ENCODE data around the gene SPINK5.

Gene SPINK5

DNA sequence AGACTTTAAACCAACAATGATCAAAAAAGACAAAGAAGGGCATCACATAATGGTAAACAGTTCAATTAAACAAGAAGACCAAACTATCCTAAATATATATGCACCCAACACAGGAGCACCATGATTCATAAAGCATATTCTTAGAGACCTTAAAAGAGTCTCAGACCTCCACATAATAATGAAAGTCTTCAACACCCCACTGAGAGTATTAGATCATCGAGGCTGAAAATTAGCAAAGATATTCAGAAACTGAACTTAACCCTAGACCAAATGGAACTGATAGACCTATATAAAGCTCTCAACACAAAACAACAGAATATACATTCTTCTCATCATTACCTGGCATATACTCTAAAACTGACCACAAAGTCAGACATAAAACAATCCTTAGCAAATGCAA is 92.8 kb downstream of the SPINK5 start (continued):
- no peak for TF ChIP-seq HOXA7 (CRISPR knock-in tag; IDR thresholded peaks at IDR 0.05; ENCODE audit: borderline replicate concordance)
- no peak for TF ChIP-seq SCRT1 (tag by site-specific recombination; IDR thresholded peaks at IDR 0.05; ENCODE audit: borderline replicate concordance)
- no peak for TF ChIP-seq YY1 (tag by site-specific recombination; IDR thresholded peaks at IDR 0.05)
- TF ChIP-seq ZNF416 (tag by site-specific recombination; IDR thresholded peaks at IDR 0.05) = no peak
- no peak for TF ChIP-seq ZNF404 (tag by site-specific recombination; IDR thresholded peaks at IDR 0.05)
- TF ChIP-seq KLF9 (tag by site-specific recombination; IDR thresholded peaks at IDR 0.05; ENCODE audit: low read depth) = no peak

DNA sequence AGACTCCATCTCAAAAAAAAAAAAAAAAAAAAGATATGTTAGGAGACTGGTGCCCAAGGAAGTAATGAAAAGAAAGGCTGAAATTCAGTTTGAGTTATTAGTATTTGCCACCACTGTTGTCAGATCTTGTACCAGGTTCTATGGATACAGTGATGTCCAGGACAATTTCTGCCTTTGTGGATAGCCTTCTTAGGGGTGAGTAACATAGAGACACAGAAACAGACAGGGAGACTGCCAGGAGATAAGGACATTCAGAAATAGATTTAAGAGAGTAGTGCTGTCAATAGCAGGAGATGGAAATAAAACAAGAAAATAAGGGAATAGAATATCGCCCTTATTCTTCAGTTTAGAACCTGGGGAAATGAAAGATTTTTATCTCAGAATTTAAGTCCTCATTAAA is 98.3 kb downstream of the SPINK5 start:
- TF ChIP-seq ZNF335 (tag by site-specific recombination; conservative IDR thresholded peaks at IDR 0.05) (no peak), ZNF549 (tag by site-specific recombination; IDR thresholded peaks at IDR 0.05) (no peak), ZNF239 (tag by site-specific recombination; IDR thresholded peaks at IDR 0.05) (no peak), KLF8 (tag by site-specific recombination; IDR thresholded peaks at IDR 0.05) (no peak), ZXDB (tag by site-specific recombination; IDR thresholded peaks at IDR 0.05) (no peak), ZNF521 (tag by site-specific recombination; IDR thresholded peaks at IDR 0.05) (no peak), REPIN1 (tag by site-specific recombination; IDR thresholded peaks at IDR 0.05; ENCODE audit: low read depth) (no peak), ZNF132 (tag by site-specific recombination; IDR thresholded peaks at IDR 0.05; ENCODE audit: borderline replicate concordance) (no peak), ZNF221 (tag by site-specific recombination; IDR thresholded peaks at IDR 0.05; ENCODE audit: borderline replicate concordance) (no peak), ZNF529 (tag by site-specific recombination; IDR thresholded peaks at IDR 0.05; ENCODE audit: insufficient replicate concordance) (no peak)
- TF ChIP-seq, protein P1, sequence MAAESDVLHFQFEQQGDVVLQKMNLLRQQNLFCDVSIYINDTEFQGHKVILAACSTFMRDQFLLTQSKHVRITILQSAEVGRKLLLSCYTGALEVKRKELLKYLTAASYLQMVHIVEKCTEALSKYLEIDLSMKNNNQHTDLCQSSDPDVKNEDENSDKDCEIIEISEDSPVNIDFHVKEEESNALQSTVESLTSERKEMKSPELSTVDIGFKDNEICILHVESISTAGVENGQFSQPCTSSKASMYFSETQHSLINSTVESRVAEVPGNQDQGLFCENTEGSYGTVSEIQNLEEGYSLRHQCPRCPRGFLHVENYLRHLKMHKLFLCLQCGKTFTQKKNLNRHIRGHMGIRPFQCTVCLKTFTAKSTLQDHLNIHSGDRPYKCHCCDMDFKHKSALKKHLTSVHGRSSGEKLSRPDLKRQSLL (tag by site-specific recombination; IDR thresholded peaks at IDR 0.05) = no peak
- TF ChIP-seq, protein P2, sequence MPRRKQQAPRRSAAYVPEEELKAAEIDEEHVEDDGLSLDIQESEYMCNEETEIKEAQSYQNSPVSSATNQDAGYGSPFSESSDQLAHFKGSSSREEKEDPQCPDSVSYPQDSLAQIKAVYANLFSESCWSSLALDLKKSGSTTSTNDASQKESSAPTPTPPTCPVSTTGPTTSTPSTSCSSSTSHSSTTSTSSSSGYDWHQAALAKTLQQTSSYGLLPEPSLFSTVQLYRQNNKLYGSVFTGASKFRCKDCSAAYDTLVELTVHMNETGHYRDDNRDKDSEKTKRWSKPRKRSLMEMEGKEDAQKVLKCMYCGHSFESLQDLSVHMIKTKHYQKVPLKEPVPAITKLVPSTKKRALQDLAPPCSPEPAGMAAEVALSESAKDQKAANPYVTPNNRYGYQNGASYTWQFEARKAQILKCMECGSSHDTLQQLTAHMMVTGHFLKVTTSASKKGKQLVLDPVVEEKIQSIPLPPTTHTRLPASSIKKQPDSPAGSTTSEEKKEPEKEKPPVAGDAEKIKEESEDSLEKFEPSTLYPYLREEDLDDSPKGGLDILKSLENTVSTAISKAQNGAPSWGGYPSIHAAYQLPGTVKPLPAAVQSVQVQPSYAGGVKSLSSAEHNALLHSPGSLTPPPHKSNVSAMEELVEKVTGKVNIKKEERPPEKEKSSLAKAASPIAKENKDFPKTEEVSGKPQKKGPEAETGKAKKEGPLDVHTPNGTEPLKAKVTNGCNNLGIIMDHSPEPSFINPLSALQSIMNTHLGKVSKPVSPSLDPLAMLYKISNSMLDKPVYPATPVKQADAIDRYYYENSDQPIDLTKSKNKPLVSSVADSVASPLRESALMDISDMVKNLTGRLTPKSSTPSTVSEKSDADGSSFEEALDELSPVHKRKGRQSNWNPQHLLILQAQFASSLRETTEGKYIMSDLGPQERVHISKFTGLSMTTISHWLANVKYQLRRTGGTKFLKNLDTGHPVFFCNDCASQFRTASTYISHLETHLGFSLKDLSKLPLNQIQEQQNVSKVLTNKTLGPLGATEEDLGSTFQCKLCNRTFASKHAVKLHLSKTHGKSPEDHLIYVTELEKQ (tag by site-specific recombination; IDR thresholded peaks at IDR 0.05; ENCODE audit: borderline replicate concordance) = no peak
- TF ChIP-seq, protein P3, sequence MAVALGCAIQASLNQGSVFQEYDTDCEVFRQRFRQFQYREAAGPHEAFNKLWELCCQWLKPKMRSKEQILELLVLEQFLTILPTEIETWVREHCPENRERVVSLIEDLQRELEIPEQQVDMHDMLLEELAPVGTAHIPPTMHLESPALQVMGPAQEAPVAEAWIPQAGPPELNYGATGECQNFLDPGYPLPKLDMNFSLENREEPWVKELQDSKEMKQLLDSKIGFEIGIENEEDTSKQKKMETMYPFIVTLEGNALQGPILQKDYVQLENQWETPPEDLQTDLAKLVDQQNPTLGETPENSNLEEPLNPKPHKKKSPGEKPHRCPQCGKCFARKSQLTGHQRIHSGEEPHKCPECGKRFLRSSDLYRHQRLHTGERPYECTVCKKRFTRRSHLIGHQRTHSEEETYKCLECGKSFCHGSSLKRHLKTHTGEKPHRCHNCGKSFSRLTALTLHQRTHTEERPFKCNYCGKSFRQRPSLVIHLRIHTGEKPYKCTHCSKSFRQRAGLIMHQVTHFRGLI (tag by site-specific recombination; IDR thresholded peaks at IDR 0.05) = no peak
- TF ChIP-seq, protein P4, sequence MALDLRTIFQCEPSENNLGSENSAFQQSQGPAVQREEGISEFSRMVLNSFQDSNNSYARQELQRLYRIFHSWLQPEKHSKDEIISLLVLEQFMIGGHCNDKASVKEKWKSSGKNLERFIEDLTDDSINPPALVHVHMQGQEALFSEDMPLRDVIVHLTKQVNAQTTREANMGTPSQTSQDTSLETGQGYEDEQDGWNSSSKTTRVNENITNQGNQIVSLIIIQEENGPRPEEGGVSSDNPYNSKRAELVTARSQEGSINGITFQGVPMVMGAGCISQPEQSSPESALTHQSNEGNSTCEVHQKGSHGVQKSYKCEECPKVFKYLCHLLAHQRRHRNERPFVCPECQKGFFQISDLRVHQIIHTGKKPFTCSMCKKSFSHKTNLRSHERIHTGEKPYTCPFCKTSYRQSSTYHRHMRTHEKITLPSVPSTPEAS (tag by site-specific recombination; IDR thresholded peaks at IDR 0.05) = no peak
- TF ChIP-seq, protein P5, sequence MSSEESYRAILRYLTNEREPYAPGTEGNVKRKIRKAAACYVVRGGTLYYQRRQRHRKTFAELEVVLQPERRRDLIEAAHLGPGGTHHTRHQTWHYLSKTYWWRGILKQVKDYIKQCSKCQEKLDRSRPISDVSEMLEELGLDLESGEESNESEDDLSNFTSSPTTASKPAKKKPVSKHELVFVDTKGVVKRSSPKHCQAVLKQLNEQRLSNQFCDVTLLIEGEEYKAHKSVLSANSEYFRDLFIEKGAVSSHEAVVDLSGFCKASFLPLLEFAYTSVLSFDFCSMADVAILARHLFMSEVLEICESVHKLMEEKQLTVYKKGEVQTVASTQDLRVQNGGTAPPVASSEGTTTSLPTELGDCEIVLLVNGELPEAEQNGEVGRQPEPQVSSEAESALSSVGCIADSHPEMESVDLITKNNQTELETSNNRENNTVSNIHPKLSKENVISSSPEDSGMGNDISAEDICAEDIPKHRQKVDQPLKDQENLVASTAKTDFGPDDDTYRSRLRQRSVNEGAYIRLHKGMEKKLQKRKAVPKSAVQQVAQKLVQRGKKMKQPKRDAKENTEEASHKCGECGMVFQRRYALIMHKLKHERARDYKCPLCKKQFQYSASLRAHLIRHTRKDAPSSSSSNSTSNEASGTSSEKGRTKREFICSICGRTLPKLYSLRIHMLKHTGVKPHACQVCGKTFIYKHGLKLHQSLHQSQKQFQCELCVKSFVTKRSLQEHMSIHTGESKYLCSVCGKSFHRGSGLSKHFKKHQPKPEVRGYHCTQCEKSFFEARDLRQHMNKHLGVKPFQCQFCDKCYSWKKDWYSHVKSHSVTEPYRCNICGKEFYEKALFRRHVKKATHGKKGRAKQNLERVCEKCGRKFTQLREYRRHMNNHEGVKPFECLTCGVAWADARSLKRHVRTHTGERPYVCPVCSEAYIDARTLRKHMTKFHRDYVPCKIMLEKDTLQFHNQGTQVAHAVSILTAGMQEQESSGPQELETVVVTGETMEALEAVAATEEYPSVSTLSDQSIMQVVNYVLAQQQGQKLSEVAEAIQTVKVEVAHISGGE (tag by site-specific recombination; conservative IDR thresholded peaks at IDR 0.05; ENCODE audit: low read depth) = no peak
- no peaks in the 10 kb centered on the region for H3K4me1 ChIP-seq (ENCODE audit: control insufficient read depth, insufficient read depth, low read length)
- no peaks in the 10 kb centered on the region for H3K9me3 ChIP-seq (ENCODE audit: control insufficient read depth, insufficient read depth, low read depth, low read length)
- H3K27ac ChIP-seq (ENCODE audit: extremely low read depth, low read depth, low read length) = no peak overlapping the region
- no peak overlapping the region for H3K4me3 ChIP-seq (ENCODE audit: low read depth, low read length)
- ChIA-PET POLR2A (no interaction called here), CTCF (no interaction called here)
- no peaks in the 10 kb centered on the region for H3K36me3 ChIP-seq (ENCODE audit: control insufficient read depth in 2 of 2, insufficient read depth in 1 of 2, low read length in 2 of 2)
